ENCODE results near the gene LPP. TPM values are rescaled to one million over a fixed set of nuclear protein-coding genes. Genes with fewer than 3 reads are reported as not detected.

The LPP gene
- total and polyA plus RNA-seq, 2 donors (not counting 1 experiment from before 2014, with no cell fraction given) = 7.6 to 81.7 TPM

- no peaks in the 10 kb centered on the region for H4K20me1 ChIP-seq (ENCODE audit: control insufficient read depth, insufficient read depth, low read length, poor library complexity, severe bottlenecking)
- no peaks in the 10 kb centered on the region for H3K27me3 Mint-ChIP-seq
- H3K9me3 Mint-ChIP-seq (ENCODE audit: insufficient read depth) = no peaks in the 10 kb centered on the region
- peak overlapping the region in 1 of 2 donors; percentile 52 for H3K27ac ChIP-seq (ENCODE audit: low read length in 2 of 2)
- intact Hi-C loops (cut with micrococcal nuclease) = loop anchor here (2.0 to 5.0 kb wide), 4 partner anchors 46 to 362 kb away; partner anchors contain the start of genes BCL6 and LPP
- H3K4me1 Mint-ChIP-seq = peaks cover 31% of the 10 kb centered on the region
- no peak overlapping the region for H3K4me3 ChIP-seq (ENCODE audit: control extremely low read depth in 1 of 5, extremely low read depth in 1 of 5, insufficient read depth in 1 of 5, low read depth in 2 of 5, low read length in 4 of 5)
- ChIA-PET CTCF (interaction anchor here (1.1 kb wide), 1 partner anchor 362 kb away, joined by 3 read pairs; no protein-coding TSS in a partner anchor), POLR2A (no interaction called here)
- H3K4me3 Mint-ChIP-seq = peak overlapping the region; percentile 59
- H3K4me2 ChIP-seq (replicated peaks; ENCODE audit: low read depth, low read length, poor library complexity, severe bottlenecking) = peak overlapping the region; percentile 56
- H3K27ac Mint-ChIP-seq = peak overlapping the region; percentile 87
- TF ChIP-seq CTCF (IDR thresholded peaks at IDR 0.05) = no peak
- TF ChIP-seq EZH2 (IDR thresholded peaks at IDR 0.05; ENCODE audit: borderline replicate concordance, insufficient read depth, low read depth, low read length, poor library complexity, severe bottlenecking) = no peak
- no peaks in the 10 kb centered on the region for H3K36me3 ChIP-seq (replicated peaks in 1 of 2; ENCODE audit: control extremely low read depth in 1 of 2, control insufficient read depth in 1 of 2, extremely low read depth in 1 of 2, insufficient read depth in 2 of 2, low read length in 1 of 2)
- no peaks in the 10 kb centered on the region for H3K79me2 ChIP-seq (ENCODE audit: control insufficient read depth, insufficient read depth, low read length)
- WGBS (ENCODE audit: insufficient coverage) = 36% methylated on average over 2 of the region's 4 CpGs
- H3K9me3 ChIP-seq (ENCODE audit: control extremely low read depth in 1 of 3, control insufficient read depth in 2 of 3, insufficient read depth in 1 of 3, low read length in 2 of 3) = no peaks in the 10 kb centered on the region
- peak overlapping the region; percentile 31 for H2AFZ ChIP-seq (ENCODE audit: insufficient read depth, low read depth, low read length, poor library complexity, severe bottlenecking)
- DNase-seq (peak; percentile 62), ATAC-seq (ENCODE audit: low read depth) (peak; percentile 92)
- H3K4me1 ChIP-seq (ENCODE audit: control insufficient read depth in 2 of 2, insufficient read depth in 2 of 2, low read length in 2 of 2) = peaks cover 19 to 29% of the 10 kb centered on the region in 2 donors
- H3K9ac ChIP-seq (ENCODE audit: low read length) = peak overlapping the region; percentile 18
- H3K27me3 ChIP-seq (replicated peaks in 1 of 4; ENCODE audit: control extremely low read depth in 1 of 4, control insufficient read depth in 3 of 4, insufficient read depth in 4 of 4, low read length in 3 of 4) = no peaks in the 10 kb centered on the region
These were observed 45.1 kb upstream of the LPP start for GRCh38 chr3:188108703-188109412.

- Histone ChIP-seq H2AFZ (ENCODE audit: insufficient read depth, low read depth, low read length, poor library complexity, severe bottlenecking) (no peak overlapping the region), H3K27ac (ENCODE audit: low read length in 2 of 2) (no peak overlapping the region), H3K79me2 (ENCODE audit: control insufficient read depth, insufficient read depth, low read length) (no peaks in the 10 kb centered on the region), H3K4me3 (ENCODE audit: control extremely low read depth in 1 of 5, extremely low read depth in 1 of 5, insufficient read depth in 1 of 5, low read depth in 2 of 5, low read length in 4 of 5) (no peak overlapping the region), H3K36me3 (replicated peaks in 1 of 2; ENCODE audit: control extremely low read depth in 1 of 2, control insufficient read depth in 1 of 2, extremely low read depth in 1 of 2, insufficient read depth in 2 of 2, low read length in 1 of 2) (no peaks in the 10 kb centered on the region), H3K9me3 (ENCODE audit: control extremely low read depth in 1 of 3, control insufficient read depth in 2 of 3, insufficient read depth in 1 of 3, low read length in 2 of 3) (no peaks in the 10 kb centered on the region), H3K4me1 (ENCODE audit: control insufficient read depth in 2 of 2, insufficient read depth in 2 of 2, low read length in 2 of 2) (peaks cover 19 to 29% of the 10 kb centered on the region in 2 donors), H3K4me2 (replicated peaks; ENCODE audit: low read depth, low read length, poor library complexity, severe bottlenecking) (no peak overlapping the region), H3K9ac (ENCODE audit: low read length) (no peak overlapping the region), H3K27me3 (replicated peaks in 1 of 4; ENCODE audit: control extremely low read depth in 1 of 4, control insufficient read depth in 3 of 4, insufficient read depth in 4 of 4, low read length in 3 of 4) (no peaks in the 10 kb centered on the region), H4K20me1 (ENCODE audit: control insufficient read depth, insufficient read depth, low read length, poor library complexity, severe bottlenecking) (no peaks in the 10 kb centered on the region)
- ATAC-seq (ENCODE audit: low read depth) (no peak), DNase-seq (no peak)
- 100% methylated on average over 2 of the region's 2 CpGs for WGBS (ENCODE audit: insufficient coverage)
- TF ChIP-seq EZH2 (IDR thresholded peaks at IDR 0.05; ENCODE audit: borderline replicate concordance, insufficient read depth, low read depth, low read length, poor library complexity, severe bottlenecking) = no peak
- no peak for TF ChIP-seq CTCF (IDR thresholded peaks at IDR 0.05)
- CTCF ChIA-PET = interaction anchor here (0.9 kb wide), 1 partner anchor 553 kb away, joined by 3 read pairs; no protein-coding TSS in a partner anchor
- H3K9me3 Mint-ChIP-seq (ENCODE audit: insufficient read depth) = no peaks in the 10 kb centered on the region
- intact Hi-C loops (cut with micrococcal nuclease) = no loop called here
- no peak overlapping the region for H3K4me3 Mint-ChIP-seq
- peak overlapping the region; percentile 75 for H3K27ac Mint-ChIP-seq
- peaks cover 31% of the 10 kb centered on the region for H3K4me1 Mint-ChIP-seq
- no peaks in the 10 kb centered on the region for H3K27me3 Mint-ChIP-seq
- POLR2A ChIA-PET = no interaction called here
These were observed 42.9 kb upstream of the LPP start for GRCh38 chr3:188111002-188111584.
